ENCODE results near the gene RBM20.
"Not testable (repeated sequence)": the region's sequence is repeated elsewhere in the genome, so short reads cannot be mapped to it uniquely, and the experiment has no call there.

Gene RBM20

DNA sequence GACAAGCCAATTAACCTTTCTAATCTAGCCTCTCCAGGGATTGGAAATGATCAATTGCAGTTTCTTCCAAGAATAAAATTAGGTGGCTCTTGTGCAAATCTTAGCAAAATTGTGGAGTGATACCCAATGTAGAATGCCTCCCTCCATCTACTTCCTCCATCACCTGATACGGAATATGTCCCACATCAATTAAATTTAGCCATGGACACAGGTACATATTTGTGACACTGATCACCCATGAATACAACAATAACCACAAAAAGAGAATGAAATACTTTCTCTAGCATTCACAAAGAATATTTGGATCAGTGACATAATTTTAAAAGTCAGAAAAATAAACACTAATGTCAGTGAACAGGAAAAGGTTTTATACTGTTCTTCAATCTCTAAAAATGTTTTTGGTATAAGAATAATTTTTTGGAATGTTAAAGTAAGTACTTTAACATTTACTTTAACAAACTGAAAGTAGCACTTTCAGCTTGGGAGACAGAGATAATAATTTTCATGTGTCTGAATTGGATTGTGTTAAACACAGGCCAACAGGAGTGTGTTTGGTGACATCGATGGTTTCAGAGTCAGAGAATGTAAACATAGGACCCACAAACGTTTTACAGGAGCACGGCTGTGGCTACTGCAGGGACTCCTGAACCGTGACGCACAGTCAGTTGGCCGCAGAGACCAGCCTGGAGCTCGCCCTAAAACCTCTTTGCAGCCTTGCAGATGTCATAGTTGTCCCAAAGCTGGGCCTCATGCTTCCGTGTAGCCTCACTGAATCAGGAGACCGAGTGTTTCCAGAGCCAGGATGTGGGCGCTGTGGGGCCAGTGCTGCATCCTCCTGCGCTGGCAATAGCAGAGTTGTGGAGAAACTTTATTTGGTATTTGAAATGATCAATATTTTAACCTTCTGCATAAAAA lies 7.2 kb downstream of the RBM20 start:
- no peak overlapping the region for H3K9ac ChIP-seq (ENCODE audit: low read length)
- no peaks in the 10 kb centered on the region for H3K36me3 ChIP-seq (ENCODE audit: control insufficient read depth, insufficient read depth, low read length)
- H3K4me3 ChIP-seq (ENCODE audit: low read depth, low read length) = no peak overlapping the region
- H3K4me1 ChIP-seq (ENCODE audit: control insufficient read depth, insufficient read depth, low read length) = peaks cover 13% of the 10 kb centered on the region
- H3K9me3 ChIP-seq (ENCODE audit: control insufficient read depth, insufficient read depth, low read depth, low read length) = no peaks in the 10 kb centered on the region
- peaks cover 3% of the 10 kb centered on the region; the same call in 1 of the 2 replicates for H3K27me3 ChIP-seq (ENCODE audit: control insufficient read depth, insufficient read depth, low read length)
- H3K27ac ChIP-seq (ENCODE audit: low read depth, low read length) = no peak overlapping the region

DNA sequence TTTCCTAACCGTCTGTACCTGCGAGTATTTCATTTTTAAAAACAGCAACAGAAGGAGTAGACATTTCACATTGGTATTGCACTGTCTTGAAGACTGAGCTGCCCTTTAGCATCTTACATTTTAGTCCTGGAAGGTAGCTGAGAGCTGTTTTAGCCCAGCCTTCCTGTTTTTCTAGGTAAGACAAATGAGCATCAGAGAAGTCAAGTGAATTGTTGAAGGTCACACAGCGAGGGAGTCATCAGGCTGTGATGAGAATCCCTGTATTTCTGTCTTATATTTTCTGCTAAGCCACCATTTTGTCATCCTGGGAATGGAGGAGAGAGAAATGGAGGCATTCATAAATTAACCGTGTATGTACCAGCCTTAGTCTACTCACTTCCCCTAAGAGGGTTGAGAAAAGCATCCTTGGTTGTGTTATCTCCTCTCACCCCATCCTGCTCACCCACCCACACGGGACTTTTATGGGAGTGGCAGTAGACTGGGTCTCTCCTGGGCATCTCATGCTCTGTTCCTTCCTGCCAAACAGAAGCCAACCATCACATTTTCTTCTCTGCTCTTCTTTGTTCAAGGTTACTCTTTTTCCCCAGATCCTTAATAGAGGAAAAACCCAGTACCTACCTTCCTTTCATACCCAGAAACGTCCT lies 8.5 kb downstream of the RBM20 start:
- H3K9me3 ChIP-seq (ENCODE audit: control insufficient read depth, insufficient read depth, low read depth, low read length) = no peaks in the 10 kb centered on the region
- H3K27ac ChIP-seq (ENCODE audit: low read depth, low read length) = no peak overlapping the region
- no peaks in the 10 kb centered on the region for H3K27me3 ChIP-seq (ENCODE audit: control insufficient read depth, insufficient read depth, low read length)
- H3K4me3 ChIP-seq (ENCODE audit: low read depth, low read length) = no peak overlapping the region
- H3K9ac ChIP-seq (ENCODE audit: low read length) = no peak overlapping the region
- H3K36me3 ChIP-seq (ENCODE audit: control insufficient read depth, insufficient read depth, low read length) = no peaks in the 10 kb centered on the region
- peaks cover 13% of the 10 kb centered on the region for H3K4me1 ChIP-seq (ENCODE audit: control insufficient read depth, insufficient read depth, low read length)

DNA sequence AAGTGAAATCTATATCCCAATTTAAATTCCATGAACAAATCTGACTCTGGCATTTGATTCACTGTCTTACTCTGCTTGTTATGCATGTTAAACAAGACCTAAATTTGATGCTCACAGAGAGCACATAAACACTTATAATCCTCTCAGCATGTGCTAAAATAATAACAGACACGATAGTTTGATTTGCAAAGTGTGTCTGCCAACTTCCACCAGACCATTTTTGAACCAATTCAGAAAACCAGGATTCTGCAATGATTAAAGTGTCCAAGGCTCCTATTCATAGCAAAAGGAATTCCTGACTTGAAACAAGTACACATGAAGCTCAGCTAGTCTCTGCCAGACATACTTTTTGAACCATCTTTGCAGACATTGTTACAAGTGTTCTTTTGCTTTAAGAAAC lies 11.2 kb downstream of the RBM20 start:
- H3K9ac ChIP-seq (ENCODE audit: low read length) = no peak overlapping the region
- no peak overlapping the region for H3K4me3 ChIP-seq (ENCODE audit: low read depth, low read length)
- no peak overlapping the region for H3K27ac ChIP-seq (ENCODE audit: low read depth, low read length)
- no peaks in the 10 kb centered on the region for H3K36me3 ChIP-seq (ENCODE audit: control insufficient read depth, insufficient read depth, low read length)
- H3K27me3 ChIP-seq (ENCODE audit: control insufficient read depth, insufficient read depth, low read length) = no peaks in the 10 kb centered on the region
- no peaks in the 10 kb centered on the region for H3K9me3 ChIP-seq (ENCODE audit: control insufficient read depth, insufficient read depth, low read depth, low read length)
- H3K4me1 ChIP-seq (ENCODE audit: control insufficient read depth, insufficient read depth, low read length) = peaks cover 11% of the 10 kb centered on the region; the same call in 1 of the 2 replicates

DNA sequence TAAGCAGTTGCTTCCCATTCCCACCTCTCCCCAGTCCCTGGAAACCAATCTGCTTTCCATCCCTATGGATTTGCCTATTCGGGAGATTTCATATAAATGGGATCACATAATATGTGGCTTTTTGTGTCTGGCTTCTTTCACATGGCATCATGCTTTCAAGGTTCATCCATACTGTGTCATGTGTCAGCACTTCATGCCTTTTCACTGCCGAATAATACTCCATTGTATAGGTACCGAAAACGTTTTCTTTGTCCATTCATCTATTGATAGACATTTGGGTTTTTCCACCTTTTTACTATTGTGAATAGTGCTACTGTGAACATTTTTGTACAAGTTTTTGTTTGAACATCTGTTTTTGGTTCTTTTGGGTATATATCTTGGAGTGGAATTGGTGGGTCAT lies 12.5 kb downstream of the RBM20 start:
- Histone ChIP-seq H3K4me3 (ENCODE audit: low read depth, low read length) (no peak overlapping the region), H3K27me3 (ENCODE audit: control insufficient read depth, insufficient read depth, low read length) (no peaks in the 10 kb centered on the region), H3K9me3 (ENCODE audit: control insufficient read depth, insufficient read depth, low read depth, low read length) (no peaks in the 10 kb centered on the region), H3K9ac (ENCODE audit: low read length) (no peak overlapping the region), H3K36me3 (ENCODE audit: control insufficient read depth, insufficient read depth, low read length) (no peaks in the 10 kb centered on the region), H3K27ac (ENCODE audit: low read depth, low read length) (no peak overlapping the region), H3K4me1 (ENCODE audit: control insufficient read depth, insufficient read depth, low read length) (peaks cover 11% of the 10 kb centered on the region; the same call in 1 of the 2 replicates)

DNA sequence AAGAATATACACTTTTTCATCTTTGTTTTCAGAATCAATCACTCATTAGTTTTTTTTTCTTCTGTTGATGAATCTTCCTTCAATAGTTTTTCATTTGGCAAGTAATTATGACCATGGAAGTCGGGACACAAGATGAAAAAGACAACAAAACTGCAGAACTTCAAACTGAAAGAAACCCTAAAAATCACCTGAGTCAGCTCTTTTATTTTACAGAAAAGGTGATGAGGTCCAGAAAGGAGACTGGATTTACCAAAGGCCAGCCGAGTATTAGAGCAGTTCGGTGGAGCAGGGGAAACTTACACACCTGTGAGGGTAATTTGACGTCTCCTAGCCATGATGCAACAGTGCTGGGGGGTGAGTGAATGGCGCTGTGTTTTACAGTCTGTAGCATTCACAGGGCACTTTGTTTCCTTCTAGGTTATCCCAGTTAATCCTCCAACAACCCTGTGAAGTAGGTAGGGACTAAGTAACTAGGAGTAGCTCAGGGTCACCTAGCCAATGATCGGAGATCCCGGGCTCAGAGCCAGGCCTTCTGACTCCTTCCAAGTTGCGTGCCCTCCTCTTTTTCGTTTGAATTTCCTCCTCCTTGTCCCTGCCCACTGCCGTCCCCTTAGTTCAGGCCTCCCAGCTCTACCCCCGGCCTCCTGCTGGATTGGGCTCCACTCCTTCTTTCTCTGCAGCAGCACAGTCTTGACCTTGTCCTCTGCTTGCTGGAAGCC lies 14.0 kb downstream of the RBM20 start:
- Histone ChIP-seq H3K36me3 (ENCODE audit: control insufficient read depth, insufficient read depth, low read length) (no peaks in the 10 kb centered on the region), H3K27me3 (ENCODE audit: control insufficient read depth, insufficient read depth, low read length) (no peaks in the 10 kb centered on the region), H3K4me1 (ENCODE audit: control insufficient read depth, insufficient read depth, low read length) (peaks cover 11% of the 10 kb centered on the region; the same call in 1 of the 2 replicates)

DNA sequence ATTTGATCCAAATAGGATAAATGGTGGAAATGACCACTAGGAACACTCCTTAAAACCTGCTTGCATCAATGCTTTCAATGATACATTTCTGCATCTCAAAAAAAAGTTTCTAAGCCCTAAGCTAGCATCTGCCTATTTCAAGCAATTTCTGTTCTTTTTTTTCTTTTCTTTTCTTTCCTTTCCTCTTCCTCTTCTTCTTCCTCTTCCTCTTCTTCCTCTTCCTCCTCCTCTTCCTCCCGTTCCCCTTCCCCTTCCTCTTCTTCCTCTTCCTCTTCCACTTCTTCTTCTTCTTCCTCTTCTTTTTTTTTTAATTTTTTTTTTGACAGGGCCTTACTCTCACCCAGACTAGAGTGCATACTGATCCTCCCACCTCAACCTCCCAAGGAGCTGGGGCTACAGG lies 15.4 kb downstream of the RBM20 start:
- Histone ChIP-seq H3K4me1 (ENCODE audit: control insufficient read depth, insufficient read depth, low read length) (peaks cover 11% of the 10 kb centered on the region; the same call in 1 of the 2 replicates), H3K9ac (ENCODE audit: low read length) (no peak overlapping the region), H3K27me3 (ENCODE audit: control insufficient read depth, insufficient read depth, low read length) (no peaks in the 10 kb centered on the region), H3K36me3 (ENCODE audit: control insufficient read depth, insufficient read depth, low read length) (no peaks in the 10 kb centered on the region), H3K4me3 (ENCODE audit: low read depth, low read length) (no peak overlapping the region), H3K27ac (ENCODE audit: low read depth, low read length) (no peak overlapping the region), H3K9me3 (ENCODE audit: control insufficient read depth, insufficient read depth, low read depth, low read length) (no peaks in the 10 kb centered on the region)

More for the DNA sequence above, 14.0 kb downstream of the RBM20 start:
- H3K27ac ChIP-seq (ENCODE audit: low read depth, low read length) = no peak overlapping the region
- no peak overlapping the region for H3K4me3 ChIP-seq (ENCODE audit: low read depth, low read length)
- no peak overlapping the region for H3K9ac ChIP-seq (ENCODE audit: low read length)
- no peaks in the 10 kb centered on the region for H3K9me3 ChIP-seq (ENCODE audit: control insufficient read depth, insufficient read depth, low read depth, low read length)

DNA sequence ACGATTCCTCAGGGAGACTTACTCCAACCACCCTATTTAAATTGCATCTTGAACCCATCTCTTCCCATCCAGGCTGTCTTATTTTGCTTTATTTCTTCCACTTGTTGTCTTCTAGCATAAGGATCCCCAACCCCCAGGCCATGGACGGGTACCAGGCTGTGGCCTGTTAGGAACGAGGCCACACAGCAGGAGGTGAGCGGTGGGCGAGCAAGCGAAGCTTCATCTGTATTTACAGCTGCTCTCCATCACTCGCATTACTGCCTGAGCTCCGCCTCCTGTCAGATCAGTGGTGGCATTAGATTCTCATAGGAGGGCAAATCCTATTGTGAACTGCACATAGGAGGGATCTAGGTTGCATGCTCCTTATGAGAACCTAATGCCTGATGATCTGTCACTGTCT lies 16.2 kb downstream of the RBM20 start:
- H3K9me3 ChIP-seq (ENCODE audit: control insufficient read depth, insufficient read depth, low read depth, low read length); H3K36me3 ChIP-seq (ENCODE audit: control insufficient read depth, insufficient read depth, low read length); H3K4me3 ChIP-seq (ENCODE audit: low read depth, low read length); H3K27me3 ChIP-seq (ENCODE audit: control insufficient read depth, insufficient read depth, low read length); H3K27ac ChIP-seq (ENCODE audit: low read depth, low read length); H3K9ac ChIP-seq (ENCODE audit: low read length): not testable (repeated sequence)
- H3K4me1 ChIP-seq (ENCODE audit: control insufficient read depth, insufficient read depth, low read length) = peaks cover 16% of the 10 kb centered on the region

DNA sequence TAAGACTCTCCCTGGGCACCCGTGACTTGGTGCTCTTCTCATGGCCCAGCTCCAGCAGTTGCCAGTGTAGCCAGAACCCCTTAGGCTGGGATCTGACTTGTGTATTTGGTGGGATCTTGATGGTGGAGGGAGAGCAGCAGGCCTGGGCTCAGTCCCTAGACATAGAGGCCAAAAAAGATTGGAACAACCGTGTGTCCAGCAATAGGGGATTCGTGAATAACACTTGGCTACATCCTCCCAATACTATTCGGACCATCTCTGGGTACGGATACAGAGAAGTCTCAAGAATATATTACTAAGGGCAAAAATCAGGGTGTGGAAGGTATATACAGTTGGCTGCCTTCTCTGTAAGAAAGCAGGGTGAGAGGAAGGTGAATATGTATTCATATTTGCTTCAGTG lies 17.2 kb downstream of the RBM20 start:
- no peak overlapping the region for H3K9ac ChIP-seq (ENCODE audit: low read length)
- no peak overlapping the region for H3K4me3 ChIP-seq (ENCODE audit: low read depth, low read length)

DNA sequence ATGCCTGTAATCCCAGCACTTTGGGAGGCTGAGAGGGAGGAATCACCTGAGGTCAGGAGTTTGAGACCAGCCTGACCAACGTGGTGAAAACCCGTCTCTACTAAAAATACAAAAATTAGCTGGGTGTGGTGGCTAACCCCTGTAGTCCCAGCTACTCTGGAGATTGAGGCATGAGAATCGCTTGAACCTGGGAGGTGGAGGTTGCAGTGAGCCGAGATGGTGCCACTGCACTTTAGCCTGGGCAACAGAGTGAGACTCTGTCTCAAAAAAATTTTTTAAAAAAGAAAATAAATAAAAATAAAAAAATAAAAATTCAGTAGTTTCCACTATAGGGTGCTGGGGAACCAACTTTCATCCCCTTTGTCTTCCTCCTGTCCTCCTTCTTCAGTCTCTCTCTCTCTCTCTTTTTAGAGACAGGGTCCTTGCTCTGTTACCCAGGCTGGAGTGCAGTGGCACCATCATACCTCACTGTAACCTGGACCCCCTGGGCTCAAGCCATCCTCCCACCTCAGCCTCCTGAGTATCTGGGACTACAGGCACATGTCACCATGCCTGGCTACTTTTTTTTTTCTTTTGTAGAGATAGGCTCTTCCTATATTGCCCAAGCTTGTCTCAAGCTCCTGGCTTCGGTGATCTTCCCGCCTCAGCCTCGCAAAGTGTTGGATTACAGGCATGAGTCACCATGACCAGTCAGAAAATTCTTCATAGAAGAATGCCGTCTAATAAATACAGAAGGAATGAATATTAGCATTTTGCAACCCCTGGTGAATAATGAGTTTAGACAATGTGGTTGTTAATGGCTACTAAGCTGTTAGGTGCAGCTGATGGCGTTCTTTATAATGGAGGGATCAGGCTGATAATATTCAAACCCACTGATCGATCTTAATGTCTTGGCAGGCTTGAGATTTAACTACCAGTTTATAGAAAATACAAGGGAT lies 20.6 kb downstream of the RBM20 start:
- Histone ChIP-seq H3K36me3 (ENCODE audit: control insufficient read depth, insufficient read depth, low read length) (no peaks in the 10 kb centered on the region), H3K9me3 (ENCODE audit: control insufficient read depth, insufficient read depth, low read depth, low read length) (no peaks in the 10 kb centered on the region), H3K27me3 (ENCODE audit: control insufficient read depth, insufficient read depth, low read length) (peaks cover 15% of the 10 kb centered on the region), H3K4me3 (ENCODE audit: low read depth, low read length) (no peak overlapping the region), H3K27ac (ENCODE audit: low read depth, low read length) (no peak overlapping the region), H3K9ac (ENCODE audit: low read length) (no peak overlapping the region), H3K4me1 (ENCODE audit: control insufficient read depth, insufficient read depth, low read length) (peaks cover 40% of the 10 kb centered on the region)

More for the DNA sequence above, 17.2 kb downstream of the RBM20 start:
- no peaks in the 10 kb centered on the region for H3K27me3 ChIP-seq (ENCODE audit: control insufficient read depth, insufficient read depth, low read length)
- H3K4me1 ChIP-seq (ENCODE audit: control insufficient read depth, insufficient read depth, low read length) = peaks cover 16% of the 10 kb centered on the region
- H3K9me3 ChIP-seq (ENCODE audit: control insufficient read depth, insufficient read depth, low read depth, low read length) = no peaks in the 10 kb centered on the region
- H3K27ac ChIP-seq (ENCODE audit: low read depth, low read length) = no peak overlapping the region
- H3K36me3 ChIP-seq (ENCODE audit: control insufficient read depth, insufficient read depth, low read length) = no peaks in the 10 kb centered on the region

DNA sequence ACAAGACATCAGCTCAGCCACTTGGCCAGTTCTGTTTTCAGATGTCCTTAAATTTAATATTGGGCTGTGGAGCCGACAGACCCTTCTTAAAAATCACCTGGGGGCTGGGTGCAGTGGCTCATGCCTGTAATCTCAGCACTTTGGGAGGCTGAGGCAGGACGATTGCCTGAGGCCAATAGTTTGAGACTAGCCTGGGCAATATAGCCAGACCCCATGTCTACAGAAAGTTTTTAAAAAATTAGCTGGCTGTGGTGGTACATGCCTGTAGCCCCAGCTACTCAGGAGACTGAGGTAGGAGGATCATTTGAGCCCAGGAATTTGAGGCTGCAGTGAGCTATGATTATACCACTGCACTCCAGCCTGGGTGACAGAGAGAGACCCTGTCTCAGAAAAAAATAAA lies 22.1 kb downstream of the RBM20 start:
- not testable (repeated sequence) for H3K27ac ChIP-seq (ENCODE audit: low read depth, low read length); H3K9ac ChIP-seq (ENCODE audit: low read length); H3K9me3 ChIP-seq (ENCODE audit: control insufficient read depth, insufficient read depth, low read depth, low read length); H3K4me3 ChIP-seq (ENCODE audit: low read depth, low read length); H3K36me3 ChIP-seq (ENCODE audit: control insufficient read depth, insufficient read depth, low read length)
- Histone ChIP-seq H3K4me1 (ENCODE audit: control insufficient read depth, insufficient read depth, low read length) (peaks cover 36% of the 10 kb centered on the region), H3K27me3 (ENCODE audit: control insufficient read depth, insufficient read depth, low read length) (peaks cover 30% of the 10 kb centered on the region)

Measured in HUES6 (cell line).